Measurements from ENCODE around the gene MBD3. TPM values are rescaled to one million over a fixed set of nuclear protein-coding genes. Genes with fewer than 3 reads are reported as not detected.

Gene MBD3
- total and polyA plus RNA-seq, 2 experiments from 2014 or later = 27.6 to 118 TPM

- Mint-ChIP-seq H3K4me3 (no peak overlapping the region), H3K27ac (peak overlapping the region; percentile 36; the same call in 1 of the 2 replicates), H3K36me3 (ENCODE audit: low read depth) (peaks cover 53% of the 10 kb centered on the region), H3K27me3 (ENCODE audit: insufficient read depth, low read depth, poor library complexity) (peaks cover 21% of the 10 kb centered on the region), H3K4me1 (peaks cover 6% of the 10 kb centered on the region), H3K9me3 (no peaks in the 10 kb centered on the region)
- H3K36me3 ChIP-seq (ENCODE audit: insufficient read depth) = no peaks in the 10 kb centered on the region
- no peaks in the 10 kb centered on the region for H3K9me2 ChIP-seq (ENCODE audit: insufficient read depth)
- peaks cover 21% of the 10 kb centered on the region for H4K20me1 ChIP-seq (replicated peaks; ENCODE audit: insufficient read depth)
- H2AFZ ChIP-seq = no peak overlapping the region
- DNase-seq (ENCODE audit: low spot score) (no peak), ATAC-seq (no peak)
- H3K79me2 ChIP-seq (replicated peaks; ENCODE audit: insufficient read depth) = peaks cover 63% of the 10 kb centered on the region
- H3K27ac ChIP-seq (ENCODE audit: low read depth) = no peak overlapping the region; the same call in 1 of the 2 replicates
- H3F3A ChIP-seq (replicated peaks; ENCODE audit: low read depth) = peaks cover 24% of the 10 kb centered on the region
- H3K4me1 ChIP-seq (ENCODE audit: insufficient read depth) = peaks cover 11% of the 10 kb centered on the region
- no peak overlapping the region for H3K4me3 ChIP-seq
- TF ChIP-seq EZH2 (IDR thresholded peaks at IDR 0.05; ENCODE audit: low read depth, unreplicated experiment) (no peak), REST (IDR thresholded peaks at IDR 0.05; ENCODE audit: unreplicated experiment) (no peak)
- no peak overlapping the region for H3K4me2 ChIP-seq
- H3K27me3 ChIP-seq (ENCODE audit: insufficient read depth) = no peaks in the 10 kb centered on the region
These were observed 4.8 kb downstream of the MBD3 start for GRCh38 chr19:1587872-1588271.

- no peak for DNase-seq (ENCODE audit: low spot score)
- H3K36me3 ChIP-seq (ENCODE audit: insufficient read depth) = no peaks in the 10 kb centered on the region; the same call in 1 of the 2 replicates
- no peak overlapping the region for H2AFZ ChIP-seq
- no peaks in the 10 kb centered on the region for H3K9me2 ChIP-seq (ENCODE audit: insufficient read depth)
- Mint-ChIP-seq H3K4me3 (no peak overlapping the region), H3K36me3 (ENCODE audit: low read depth) (peaks cover 64% of the 10 kb centered on the region), H3K27ac (peak overlapping the region; percentile 73; the same call in 1 of the 2 replicates), H3K9me3 (no peaks in the 10 kb centered on the region), H3K4me1 (no peaks in the 10 kb centered on the region; the same call in 1 of the 3 replicates), H3K27me3 (ENCODE audit: insufficient read depth, low read depth, poor library complexity) (peaks cover 8% of the 10 kb centered on the region)
- H3K27ac ChIP-seq (ENCODE audit: low read depth) = no peak overlapping the region
- H3K4me1 ChIP-seq (ENCODE audit: insufficient read depth) = no peaks in the 10 kb centered on the region; the same call in 1 of the 2 replicates
- no peaks in the 10 kb centered on the region for H3K27me3 ChIP-seq (ENCODE audit: insufficient read depth)
- H3K4me2 ChIP-seq = no peak overlapping the region
- H4K20me1 ChIP-seq (replicated peaks; ENCODE audit: insufficient read depth) = peaks cover 15% of the 10 kb centered on the region
- peaks cover 45% of the 10 kb centered on the region for H3K79me2 ChIP-seq (replicated peaks; ENCODE audit: insufficient read depth)
- no peak for ATAC-seq
- H3F3A ChIP-seq (replicated peaks; ENCODE audit: low read depth) = peaks cover 6% of the 10 kb centered on the region; the same call in 1 of the 2 replicates
- H3K4me3 ChIP-seq = no peak overlapping the region
- TF ChIP-seq POLR2AphosphoS5 (IDR thresholded peaks at IDR 0.05; ENCODE audit: low read depth) = no peak
- TF ChIP-seq CTCF (conservative IDR thresholded peaks at IDR 0.05; ENCODE audit: low read depth in 2 of 2) = no peak
- TF ChIP-seq ZNF114 (CRISPR knock-in tag; IDR thresholded peaks at IDR 0.05) = no peak
- no peak for TF ChIP-seq ZNF462 (CRISPR knock-in tag; IDR thresholded peaks at IDR 0.05)
- no peak for TF ChIP-seq ETS1 (IDR thresholded peaks at IDR 0.05)
- no peak for TF ChIP-seq ZNF331 (CRISPR knock-in tag; IDR thresholded peaks at IDR 0.05; ENCODE audit: low read depth)
- no peak for TF ChIP-seq EZH2phosphoT487 (IDR thresholded peaks at IDR 0.05; ENCODE audit: unreplicated experiment)
These were observed 7.5 kb downstream of the MBD3 start for GRCh38 chr19:1585243-1585580.
